Stimulated activated CD8-positive, alpha-beta memory T cell treated with anti-CD3 and anti-CD28 coated beads, Interleukin-15, amount 100 ng/mL, for 48 hours (primary cell): ENCODE data around the gene LCN1.
A peak's percentile ranks its signal among the peaks of the same experiment; 100 is the strongest.
"Not testable (repeated sequence)": the region's sequence is repeated elsewhere in the genome, so short reads cannot be mapped to it uniquely, and the experiment has no call there.

Source experiments
- DNase-seq, 2 donors: peaks; one replicate each; pipeline ENCODE4 v3.0.0-alpha.2; 2020; ENCODE audit warnings: low read depth in 2 of 2

The LCN1 gene

GRCh38 chr9:135504262-135505243 lies 16.7 kb upstream of the LCN1 start:
- peak; percentile 30 to 37 for DNase-seq

GRCh38 chr9:135505406-135506187 lies 15.6 kb upstream of the LCN1 start:
- no peak for DNase-seq

- DNase-seq, result no peak
Observed at GRCh38 chr9:135506327-135507103, 14.7 kb upstream of the LCN1 start.

DNA sequence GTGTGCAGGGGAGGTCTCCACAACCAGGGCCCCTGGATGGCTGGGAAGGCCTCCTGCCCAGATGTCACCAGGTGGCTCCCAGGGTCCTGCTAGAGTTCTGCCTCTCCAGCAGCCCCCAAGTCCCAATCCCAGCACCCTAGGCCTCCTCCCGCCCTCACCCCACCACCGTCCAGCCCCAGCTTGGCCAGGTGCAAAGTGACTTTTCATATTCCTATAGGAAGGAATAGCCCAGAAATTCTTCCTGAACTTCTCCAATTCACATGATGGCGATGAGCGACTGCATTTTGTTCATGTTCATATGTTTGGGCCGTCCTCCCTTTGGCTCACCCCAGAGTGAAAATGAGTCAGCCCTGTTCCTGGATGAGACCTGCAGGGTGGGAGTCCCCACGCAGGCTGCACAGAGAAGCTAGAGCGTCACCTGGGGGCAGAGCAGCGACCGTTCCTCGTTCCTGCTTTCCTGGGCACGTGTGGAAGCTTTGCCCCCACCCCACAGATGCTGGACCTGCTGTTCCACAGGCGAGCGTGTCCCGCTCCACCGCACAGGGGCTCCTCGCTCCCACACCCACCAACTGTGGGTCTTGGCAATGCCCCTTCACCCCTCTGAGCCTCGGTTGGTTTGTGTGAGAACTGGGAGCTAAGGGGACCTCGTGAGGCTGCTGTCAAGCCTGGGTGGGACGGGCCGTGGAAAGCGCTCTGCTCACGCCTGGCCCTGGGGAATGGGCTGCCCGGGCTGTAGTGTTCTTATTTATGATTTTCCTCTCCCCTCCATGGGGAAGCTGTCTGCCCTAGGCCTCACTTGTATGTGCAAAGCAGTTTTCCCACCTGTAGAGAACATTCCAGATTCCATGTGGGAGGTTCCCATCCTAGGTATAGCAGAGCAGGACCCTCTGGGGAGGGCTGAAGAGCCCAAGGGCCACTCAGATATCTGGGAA lies 13.9 kb upstream of the LCN1 start:
- DNase-seq, result no peak

- no peak for DNase-seq
Observed at GRCh38 chr9:135508211-135508820, 12.9 kb upstream of the LCN1 start.

DNA sequence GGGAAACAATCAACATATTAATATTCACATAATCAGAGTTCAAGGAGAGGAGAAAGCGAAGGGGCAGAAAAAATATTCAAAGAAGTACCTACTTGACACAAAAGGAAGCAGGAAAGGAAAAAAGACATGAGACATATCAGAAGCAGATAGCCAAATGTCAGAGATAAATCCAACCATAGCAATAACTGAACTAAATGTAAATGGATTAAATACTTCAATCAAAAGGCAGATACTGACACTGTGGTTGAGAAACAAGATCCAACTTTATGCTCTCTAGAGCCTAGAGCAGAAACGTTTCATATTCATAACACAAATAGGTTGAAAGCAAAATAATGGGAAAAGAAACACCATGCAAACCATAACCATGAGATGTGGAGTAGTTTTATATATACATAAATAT lies 11.8 kb upstream of the LCN1 start:
- DNase-seq, result no peak

GRCh38 chr9:135512241-135512603 lies 9.0 kb upstream of the LCN1 start:
- DNase-seq, result no peak

- DNase-seq, result no peak
Observed at GRCh38 chr9:135512904-135513303, 8.3 kb upstream of the LCN1 start.

DNA sequence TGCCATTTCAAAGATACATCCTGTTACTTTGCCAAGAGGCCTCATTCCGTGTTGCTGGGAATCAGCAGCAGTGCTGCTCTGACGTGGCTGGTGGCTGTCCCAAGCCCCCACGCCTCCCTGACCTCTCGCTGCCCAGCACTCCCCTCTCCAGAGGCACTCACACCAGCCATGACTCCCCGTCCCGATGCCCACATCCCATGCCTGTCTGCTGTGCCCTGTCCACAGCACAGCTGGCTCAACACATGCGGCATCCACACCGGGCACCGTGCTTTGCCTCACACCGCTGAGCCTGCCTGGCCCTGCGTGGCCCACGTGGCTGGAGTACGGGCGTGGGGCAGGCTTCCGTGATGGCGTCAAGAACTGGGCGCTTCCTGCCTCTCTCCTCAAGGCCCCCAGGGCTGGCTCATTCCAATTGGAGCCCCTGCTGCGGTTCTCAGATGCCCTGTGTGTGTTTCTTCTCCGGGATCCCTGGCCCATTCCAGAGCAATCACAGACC lies 7.8 kb upstream of the LCN1 start:
- DNase-seq, result no peak

DNA sequence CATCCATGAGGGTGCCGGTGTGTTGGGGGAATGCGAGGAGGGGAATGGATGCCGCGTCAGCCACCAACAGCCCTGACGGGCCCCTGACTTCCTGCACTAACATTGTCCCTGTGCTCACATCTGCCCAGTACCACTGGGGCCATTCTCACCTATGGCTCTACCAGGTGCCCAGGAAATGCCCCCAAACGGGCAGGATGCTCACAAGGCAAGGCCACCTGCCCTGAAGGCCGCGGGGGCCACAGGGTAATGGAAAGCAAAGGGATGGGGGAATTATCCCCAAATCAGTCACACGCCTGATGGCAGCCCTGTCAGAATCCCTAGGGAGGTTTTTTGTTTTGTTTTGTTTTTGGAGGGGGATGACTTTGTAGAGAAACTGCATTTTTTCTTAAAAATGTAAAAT lies 7.3 kb upstream of the LCN1 start:
- not testable (repeated sequence) for DNase-seq

- no peak for DNase-seq
Observed at GRCh38 chr9:135514342-135515082, 6.7 kb upstream of the LCN1 start.

DNA sequence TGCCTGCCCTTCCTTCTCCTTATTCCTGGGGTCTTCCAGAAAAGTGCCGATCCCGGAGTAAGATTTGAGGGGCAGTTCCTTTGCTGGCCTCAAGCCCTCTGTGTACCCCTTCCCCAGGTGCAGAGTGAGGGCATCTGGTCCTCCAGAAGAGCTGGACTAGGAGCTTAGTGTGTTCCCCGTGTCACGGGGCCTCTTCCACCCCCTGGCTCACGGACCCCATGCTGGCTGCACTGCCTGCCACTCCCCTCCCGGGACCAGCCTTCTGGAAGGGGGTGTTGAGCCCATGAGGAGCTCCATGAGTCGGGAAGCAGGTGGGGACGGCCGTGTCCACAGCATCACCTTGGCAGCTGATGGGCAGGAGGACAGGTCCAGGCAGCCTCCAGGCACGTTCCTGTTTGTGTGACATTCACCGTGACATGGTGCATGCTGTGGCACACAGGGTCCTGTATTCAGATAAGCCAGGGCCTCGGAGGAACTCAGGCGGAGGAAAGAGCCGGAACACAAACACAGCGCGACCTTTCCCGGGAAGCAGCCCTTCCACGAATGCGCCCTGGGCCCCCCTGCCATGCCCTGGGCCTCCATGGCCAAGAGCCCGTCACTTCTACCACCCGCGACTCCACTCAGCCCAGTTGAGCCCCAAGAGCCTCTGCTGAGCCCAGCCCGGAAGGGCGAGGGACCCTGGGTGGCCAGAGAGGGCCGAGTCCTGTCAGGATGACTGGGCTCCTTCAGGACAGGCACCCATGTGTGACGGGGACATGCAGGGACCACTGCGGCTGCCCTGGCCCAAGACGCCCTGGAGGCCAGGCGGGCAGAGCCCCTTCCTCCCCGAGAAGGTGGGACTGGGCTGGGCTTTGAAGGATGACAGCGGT lies 5.9 kb upstream of the LCN1 start:
- DNase-seq, result no peak

- DNase-seq, result no peak
Observed at GRCh38 chr9:135516132-135516860, 4.9 kb upstream of the LCN1 start.

DNA sequence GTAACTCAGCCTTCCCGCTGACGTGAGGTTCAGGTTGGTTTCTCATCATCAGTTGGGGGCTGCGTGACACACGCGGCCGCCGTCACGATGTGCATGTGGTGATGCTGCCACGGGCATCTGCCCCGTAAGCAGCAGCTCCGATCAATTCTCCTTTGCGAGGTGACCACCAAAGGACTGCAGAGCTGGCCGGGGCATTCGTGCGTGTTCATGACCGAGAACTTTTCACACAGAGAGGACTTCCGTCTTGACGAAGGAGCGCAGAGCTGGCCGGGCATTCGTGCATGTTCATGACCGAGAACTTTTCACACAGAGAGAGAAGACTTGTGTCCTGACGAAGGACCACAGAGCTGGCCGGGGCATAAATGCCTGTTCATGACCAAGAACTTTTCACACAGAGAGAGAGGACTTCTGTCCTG lies 3.8 kb upstream of the LCN1 start:
- no peak for DNase-seq

GRCh38 chr9:135519179-135519971 lies 1.9 kb upstream of the LCN1 start:
- DNase-seq, result no peak

- DNase-seq, result no peak
Observed at GRCh38 chr9:135521608-135522095, 412 bp downstream of the LCN1 start.
